ENCODE data around the gene MTX1. TPM values are rescaled to one million over a fixed set of nuclear protein-coding genes. Genes with fewer than 3 reads are reported as not detected.

MTX1 gene
- total and polyA plus RNA-seq, 9 of the 15 experiments (the other 6 are each of a cell fraction or from before 2014, with no cell fraction given): 29.1 to 98.4 (median 66.9) TPM

DNA sequence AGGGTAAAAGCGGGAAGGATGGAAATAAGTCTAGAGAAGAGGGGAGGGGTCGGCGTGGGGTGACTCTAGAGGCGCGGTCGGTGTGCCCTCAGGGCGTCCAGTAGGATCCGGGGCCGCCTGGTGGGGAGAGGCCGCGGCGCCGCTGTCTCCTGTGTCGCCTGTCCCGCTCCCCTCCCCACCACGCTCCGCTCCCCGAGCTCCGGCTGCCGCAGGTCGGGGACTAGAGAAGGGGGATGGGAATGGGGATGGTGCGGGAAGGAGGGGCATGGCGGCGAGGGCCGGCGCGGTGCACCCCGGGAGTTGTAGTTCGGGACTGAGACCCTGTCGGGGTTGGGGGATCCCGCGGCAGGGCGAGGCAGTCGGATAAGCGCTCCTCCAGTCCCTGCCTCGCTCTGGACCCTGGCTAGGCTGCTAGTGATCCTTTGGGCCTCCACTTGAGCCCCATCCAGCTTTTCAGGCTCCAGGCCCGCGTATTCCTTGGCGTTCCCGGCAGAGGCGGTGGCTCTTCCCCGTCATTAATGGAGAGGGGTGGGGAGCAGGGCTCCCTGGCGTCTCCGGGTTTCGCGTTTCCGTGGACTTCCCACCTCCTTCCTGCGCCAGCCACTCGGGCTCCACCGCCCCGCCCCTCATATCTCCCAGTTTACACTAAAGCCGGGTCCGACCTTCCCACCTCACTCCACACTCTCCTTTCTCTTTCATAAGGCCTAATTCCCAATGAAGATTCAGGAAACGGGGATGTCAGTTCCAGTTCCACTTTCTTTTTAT lies 46.9 kb downstream of the MTX1 start, which contains the start of gene ENTREP3 (continued):
- peak; percentile 47; the same call in 1 of the 2 replicates for TF ChIP-seq SMAD4 (CRISPR knock-in tag; conservative IDR thresholded peaks at IDR 0.05)
- no peak for TF ChIP-seq ZFP1 (CRISPR knock-in tag; IDR thresholded peaks at IDR 0.05)
- no peak for TF ChIP-seq ZNF253 (CRISPR knock-in tag; conservative IDR thresholded peaks at IDR 0.05)
- no peak for TF ChIP-seq KAT7 (CRISPR knock-in tag; IDR thresholded peaks at IDR 0.05; ENCODE audit: borderline replicate concordance)
- peak; percentile 60; the same call in 1 of the 2 replicates for TF ChIP-seq MAX (CRISPR knock-in tag; IDR thresholded peaks at IDR 0.05)
- peak; percentile 49; the same call in 1 of the 2 replicates for TF ChIP-seq SUPT5H (IDR thresholded peaks at IDR 0.05)
- TF ChIP-seq, protein P1, sequence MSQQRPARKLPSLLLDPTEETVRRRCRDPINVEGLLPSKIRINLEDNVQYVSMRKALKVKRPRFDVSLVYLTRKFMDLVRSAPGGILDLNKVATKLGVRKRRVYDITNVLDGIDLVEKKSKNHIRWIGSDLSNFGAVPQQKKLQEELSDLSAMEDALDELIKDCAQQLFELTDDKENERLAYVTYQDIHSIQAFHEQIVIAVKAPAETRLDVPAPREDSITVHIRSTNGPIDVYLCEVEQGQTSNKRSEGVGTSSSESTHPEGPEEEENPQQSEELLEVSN (IDR thresholded peaks at IDR 0.05; ENCODE audit: borderline replicate concordance in 1 of 2, extremely low read depth in 1 of 2, insufficient read depth in 1 of 2, insufficient read length in 1 of 2, low read depth in 1 of 2, low read length in 1 of 2, poor library complexity in 1 of 2, severe bottlenecking in 1 of 2): peak; percentile 27 to 56
- TF ChIP-seq, protein P2, sequence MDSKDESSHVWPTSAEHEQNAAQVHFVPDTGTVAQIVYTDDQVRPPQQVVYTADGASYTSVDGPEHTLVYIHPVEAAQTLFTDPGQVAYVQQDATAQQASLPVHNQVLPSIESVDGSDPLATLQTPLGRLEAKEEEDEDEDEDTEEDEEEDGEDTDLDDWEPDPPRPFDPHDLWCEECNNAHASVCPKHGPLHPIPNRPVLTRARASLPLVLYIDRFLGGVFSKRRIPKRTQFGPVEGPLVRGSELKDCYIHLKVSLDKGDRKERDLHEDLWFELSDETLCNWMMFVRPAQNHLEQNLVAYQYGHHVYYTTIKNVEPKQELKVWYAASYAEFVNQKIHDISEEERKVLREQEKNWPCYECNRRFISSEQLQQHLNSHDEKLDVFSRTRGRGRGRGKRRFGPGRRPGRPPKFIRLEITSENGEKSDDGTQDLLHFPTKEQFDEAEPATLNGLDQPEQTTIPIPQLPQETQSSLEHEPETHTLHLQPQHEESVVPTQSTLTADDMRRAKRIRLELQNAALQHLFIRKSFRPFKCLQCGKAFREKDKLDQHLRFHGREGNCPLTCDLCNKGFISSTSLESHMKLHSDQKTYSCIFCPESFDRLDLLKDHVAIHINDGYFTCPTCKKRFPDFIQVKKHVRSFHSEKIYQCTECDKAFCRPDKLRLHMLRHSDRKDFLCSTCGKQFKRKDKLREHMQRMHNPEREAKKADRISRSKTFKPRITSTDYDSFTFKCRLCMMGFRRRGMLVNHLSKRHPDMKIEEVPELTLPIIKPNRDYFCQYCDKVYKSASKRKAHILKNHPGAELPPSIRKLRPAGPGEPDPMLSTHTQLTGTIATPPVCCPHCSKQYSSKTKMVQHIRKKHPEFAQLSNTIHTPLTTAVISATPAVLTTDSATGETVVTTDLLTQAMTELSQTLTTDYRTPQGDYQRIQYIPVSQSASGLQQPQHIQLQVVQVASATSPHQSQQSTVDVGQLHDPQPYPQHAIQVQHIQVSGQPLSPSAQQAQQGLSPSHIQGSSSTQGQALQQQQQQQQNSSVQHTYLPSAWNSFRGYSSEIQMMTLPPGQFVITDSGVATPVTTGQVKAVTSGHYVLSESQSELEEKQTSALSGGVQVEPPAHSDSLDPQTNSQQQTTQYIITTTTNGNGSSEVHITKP (IDR thresholded peaks at IDR 0.05; ENCODE audit: partially characterized antibody): no peak
- peak; percentile 78 for TF ChIP-seq CREM (IDR thresholded peaks at IDR 0.05; ENCODE audit: low read depth)
- TF ChIP-seq, protein P3, sequence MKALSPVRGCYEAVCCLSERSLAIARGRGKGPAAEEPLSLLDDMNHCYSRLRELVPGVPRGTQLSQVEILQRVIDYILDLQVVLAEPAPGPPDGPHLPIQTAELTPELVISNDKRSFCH (CRISPR knock-in tag; IDR thresholded peaks at IDR 0.05): no peak
- TF ChIP-seq, protein P3 (tag; IDR thresholded peaks at IDR 0.05): no peak; the same call in 1 of the 2 replicates
- TF ChIP-seq POLR2H (tag; IDR thresholded peaks at IDR 0.05; ENCODE audit: low read depth): no peak
- TF ChIP-seq RFX1 (IDR thresholded peaks at IDR 0.05): no peak
- TF ChIP-seq JUN (IDR thresholded peaks at IDR 0.05; ENCODE audit: borderline replicate concordance, low read depth, low read length): 0 out of 2 replicates have a peak, but pooled peaks have one; percentile 6
- no peak for TF ChIP-seq JUN (CRISPR knock-in tag; IDR thresholded peaks at IDR 0.05; ENCODE audit: borderline replicate concordance)
- peak; percentile 73; the same call in 1 of the 2 replicates for TF ChIP-seq GABPB1 (CRISPR knock-in tag; IDR thresholded peaks at IDR 0.05)
- no peak for TF ChIP-seq XRCC3 (IDR thresholded peaks at IDR 0.05)
- TF ChIP-seq HOXB6 (CRISPR knock-in tag; IDR thresholded peaks at IDR 0.05; ENCODE audit: borderline replicate concordance): no peak
- TF ChIP-seq ZBTB1 (CRISPR knock-in tag; IDR thresholded peaks at IDR 0.05; ENCODE audit: borderline replicate concordance, low read depth): no peak; the same call in 1 of the 2 replicates
- no peak for TF ChIP-seq MTA1 (IDR thresholded peaks at IDR 0.05; ENCODE audit: borderline replicate concordance)
- TF ChIP-seq NBN (IDR thresholded peaks at IDR 0.05; ENCODE audit: low read depth): no peak
- TF ChIP-seq TSC22D4 (tag; IDR thresholded peaks at IDR 0.05): no peak

Measured in K562 (cell line).